GM12878 (cell line): Measurements from ENCODE around the gene ADGRE3. TPM values are rescaled to one million over a fixed set of nuclear protein-coding genes. Genes with fewer than 3 reads are reported as not detected.
"Not testable (repeated sequence)": the region's sequence is repeated elsewhere in the genome, so short reads cannot be mapped to it uniquely, and the experiment has no call there.

Experiments
- ATAC-seq: fragments of 200-7000 bp; cut with Tn5 transposase; 3 replicates; pipeline ENCODE4 v1.9.1; 2020; ENCODE audit warnings: mild to moderate bottlenecking, moderate library complexity
- BruUV-seq: library from RNA; stranded (reverse); fragments of 400-500 nt; replicated peaks from 2 replicates; lab custom pipeline; 2021; lab: Mats Ljungman, UMichigan
- CTCF ChIA-PET: fragments of 300-600 bp; sonication (Branson Sonifier 250); formaldehyde crosslinking; extraction: SDS; loops from one replicate; lab custom pipeline; 2021; ENCODE audit warnings: inconsistent platforms; lab: Yijun Ruan, JAX
- POLR2A ChIA-PET: fragments of 350-600 bp; formaldehyde crosslinking; extraction: SDS; loops from one replicate; lab custom pipeline; 2021; ENCODE audit warnings: inconsistent platforms; lab: Charles Lee
- RAD21 ChIA-PET: fragments of 300-600 bp; sonication (Branson Sonifier 250); formaldehyde crosslinking; loops from one replicate; lab custom pipeline; 2023; ENCODE audit warnings: antibody characterized with exemption; ENCODE audit not compliant: unreplicated experiment; lab: Charles Lee
- SMC1A ChIA-PET: fragments of 300-600 bp; sonication (Branson Sonifier 250); formaldehyde crosslinking; loops from one replicate; lab custom pipeline; 2023; ENCODE audit not compliant: unreplicated experiment, uncharacterized antibody; lab: Charles Lee
- DNase-seq: peaks from one replicate; pipeline ENCODE4 v3.0.0-alpha.2; 2011; ENCODE audit warnings: low read depth, low spot score
- FAIRE-seq: peaks from 3 replicates; lab custom pipeline; 2011; peaks lifted over from hg19 to GRCh38; lab: Jason Lieb, UNC
- H2AFZ ChIP-seq: 2 replicates; pipeline ENCODE4 v1.6.0; 2011; ENCODE audit warnings: low read depth, low read length, control low read depth; ENCODE audit not compliant: control insufficient read depth
- H3K27ac ChIP-seq: 2 replicates; pipeline ENCODE4 v1.5.1; 2011; ENCODE audit warnings: control low read depth; ENCODE audit not compliant: control insufficient read depth, insufficient read depth
- H3K27me3 ChIP-seq, 2 experiments: replicated peaks in 1 of 2; 2 replicates each; pipeline versions ENCODE4 v1.6.0 to v1.6.1; 2011; ENCODE audit warnings: low read length in 1 of 2; ENCODE audit not compliant: control insufficient read depth in 2 of 2, insufficient read depth in 2 of 2
- H3K36me3 ChIP-seq, 2 experiments: 2 replicates each; pipeline ENCODE4 v1.5.1; 2011; ENCODE audit warnings: low read length in 1 of 2; ENCODE audit not compliant: control insufficient read depth in 2 of 2, insufficient read depth in 2 of 2
- H3K4me1 ChIP-seq: 2 replicates; pipeline ENCODE4 v1.6.1; 2011; ENCODE audit warnings: mild to moderate bottlenecking, low read length, moderate library complexity, mixed read lengths; ENCODE audit not compliant: control insufficient read depth, insufficient read depth
- H3K4me2 ChIP-seq: 2 replicates; pipeline ENCODE4 v1.6.0; 2011; ENCODE audit warnings: control low read depth; ENCODE audit not compliant: control insufficient read depth, insufficient read depth
- H3K4me3 ChIP-seq: fragments of 200-600 bp; sonication (generic); 2 replicates; pipeline ENCODE4 v1.5.1; 2016
- H3K79me2 ChIP-seq: 2 replicates; pipeline ENCODE4 v1.6.0; 2011; ENCODE audit warnings: low read length; ENCODE audit not compliant: control insufficient read depth, insufficient read depth
- H3K9ac ChIP-seq: 2 replicates; pipeline ENCODE4 v1.8.0; 2011; ENCODE audit warnings: low read length, control low read depth, mixed read lengths; ENCODE audit not compliant: control insufficient read depth, insufficient read depth
- H3K9me3 ChIP-seq: replicated peaks from 3 replicates; pipeline ENCODE4 v1.5.1; 2011; ENCODE audit warnings: mild to moderate bottlenecking, low read length; ENCODE audit not compliant: control insufficient read depth, insufficient read depth
- H4K20me1 ChIP-seq: 2 replicates; pipeline ENCODE4 v1.6.0; 2011; ENCODE audit not compliant: control insufficient read depth, insufficient read depth
- BACH1 ChIP-seq: fragments of 450-650 bp; IDR thresholded peaks from 2 replicates; pipeline ENCODE4 v1.6.1; 2017; ENCODE audit warnings: mild to moderate bottlenecking, borderline replicate concordance
- BCL11A ChIP-seq: IDR thresholded peaks from 2 replicates; pipeline ENCODE4 v1.6.1; 2011; ENCODE audit warnings: low read depth, low read length
- BHLHE40 ChIP-seq, 2 experiments: fragments of 450-650 bp in 1 of 2; IDR thresholded peaks; 2 replicates each; pipeline ENCODE4 v1.6.1; 2011 to 2017; ENCODE audit warnings: low read depth in 2 of 2, borderline replicate concordance in 1 of 2, improper control_type of control experiment in 1 of 2, low read length in 1 of 2, mild to moderate bottlenecking in 1 of 2
- CBFB ChIP-seq: IDR thresholded peaks from 2 replicates; pipeline ENCODE4 v1.6.1; 2016; ENCODE audit warnings: antibody characterized with exemption, low read depth
- CREM ChIP-seq: IDR thresholded peaks from 2 replicates; pipeline ENCODE4 v1.6.1; 2014; ENCODE audit warnings: antibody characterized with exemption, low read depth
- DPF2 ChIP-seq: fragments of 450-650 bp; IDR thresholded peaks from 2 replicates; pipeline ENCODE4 v1.6.1; 2017; ENCODE audit warnings: mild to moderate bottlenecking
- EED ChIP-seq: sonication (generic); IDR thresholded peaks from 2 replicates; pipeline ENCODE4 v1.6.1; 2016; ENCODE audit warnings: antibody characterized with exemption, low read depth
- IKZF2 ChIP-seq, 2 experiments: fragments of 450-650 bp; IDR thresholded peaks; 2 replicates each; pipeline ENCODE4 v1.6.1; 2017; ENCODE audit warnings: mild to moderate bottlenecking in 2 of 2, moderate library complexity in 2 of 2
- IRF4 ChIP-seq: IDR thresholded peaks from 2 replicates; pipeline ENCODE4 v1.6.1; 2011; ENCODE audit warnings: low read depth, low read length
- JUNB ChIP-seq: IDR thresholded peaks from 2 replicates; pipeline ENCODE4 v1.6.1; 2016; ENCODE audit warnings: antibody characterized with exemption, mild to moderate bottlenecking
- MEF2B ChIP-seq: fragments of 450-650 bp; IDR thresholded peaks from 2 replicates; pipeline ENCODE4 v1.6.1; 2018; ENCODE audit warnings: mild to moderate bottlenecking, moderate library complexity; ENCODE audit not compliant: partially characterized antibody, poor library complexity, severe bottlenecking
- NBN ChIP-seq: fragments of 450-650 bp; IDR thresholded peaks from 2 replicates; pipeline ENCODE4 v1.6.1; 2016
- NFIC ChIP-seq: IDR thresholded peaks from 2 replicates; pipeline ENCODE4 v1.6.1; 2012; ENCODE audit warnings: low read depth, mild to moderate bottlenecking, inconsistent platforms, low read length, moderate library complexity
- PAX5 ChIP-seq: IDR thresholded peaks from 2 replicates; pipeline ENCODE4 v1.6.1; 2011; ENCODE audit warnings: low read depth, low read length, borderline replicate concordance
- PML ChIP-seq: IDR thresholded peaks from 2 replicates; pipeline ENCODE4 v1.6.1; 2012; ENCODE audit warnings: low read length, inconsistent platforms
- RUNX3 ChIP-seq: IDR thresholded peaks from 2 replicates; pipeline ENCODE4 v1.6.1; 2012; ENCODE audit warnings: low read length, inconsistent platforms
- SMAD5 ChIP-seq: IDR thresholded peaks from 2 replicates; pipeline ENCODE4 v1.6.1; 2016; ENCODE audit warnings: antibody characterized with exemption, low read depth
- YY1 ChIP-seq: IDR thresholded peaks from 2 replicates; pipeline ENCODE4 v1.6.1; 2011; ENCODE audit warnings: low read depth, mild to moderate bottlenecking, low read length
- ZBED1 ChIP-seq: IDR thresholded peaks from 2 replicates; pipeline ENCODE4 v1.6.1; 2016; ENCODE audit warnings: borderline replicate concordance
- WGBS: methylation state at CpG from one replicate; pipeline ENCODE4 v1.1.6; 2016; ENCODE audit warnings: low lambda C conversion rate; ENCODE audit not compliant: insufficient replicate concordance, insufficient coverage; ENCODE audit errors: missing lambda C conversion rate; 5-methylcytosine and 5-hydroxymethylcytosine counted together
- in situ Hi-C: fragments of 300-500 bp; cut with MboI; formaldehyde crosslinking; loops from 9 replicates; pipeline ENCODE4 v1.14.3; 2018; ENCODE audit warnings: mixed read lengths
- intact Hi-C: fragments of 100-400 bp; cut with micrococcal nuclease; formaldehyde crosslinking; loops from one replicate; pipeline ENCODE4 v1.14.2; 2022; ENCODE audit not compliant: unreplicated experiment
- polyA plus RNA-seq, 11 experiments: library from polyadenylated mRNA; depleted of rRNA in 4 of 11; unstranded in 6 of 11; stranded (reverse) in 5 of 11; fragments of >200 nt; fragmentation: Nextera tagmentation in 4 of 11; fragmentation: Illumina TruSeq in 1 of 11; extraction: Ambion mirVana in 4 of 11; extraction: Trizol in 1 of 11; gene quantifications; 1 replicate in 1 of 11; 2 replicates in 10 of 11; pipeline versions ENCODE4 v1.2.1 to v1.2.3, GENCODE V29; 2011 to 2016; ENCODE audit warnings: inconsistent platforms in 2 of 11, missing spikeins in 2 of 11, low read depth in 1 of 11
- total RNA-seq, 4 experiments: library from RNA; depleted of rRNA in 3 of 4; stranded (reverse); fragments of >200 nt in 3 of 4; fragmentation: Illumina TruSeq in 1 of 4; extraction: Trizol in 1 of 4; gene quantifications; 2 replicates each; pipeline versions ENCODE4 v1.2.1 to v1.2.3, GENCODE V29; 2013 to 2021
- TF ChIP-seq, protein P1 (sequence below): IDR thresholded peaks from 2 replicates; pipeline ENCODE4 v1.6.1; 2012; ENCODE audit warnings: low read length, inconsistent platforms
- TF ChIP-seq, protein P2 (sequence below): IDR thresholded peaks from 2 replicates; pipeline ENCODE4 v1.6.1; 2011; ENCODE audit warnings: borderline replicate concordance, low read depth, mild to moderate bottlenecking, moderate library complexity, low read length; ENCODE audit not compliant: insufficient read depth, poor library complexity, severe bottlenecking
- TF ChIP-seq, protein P3 (sequence below): fragments of 450-650 bp; IDR thresholded peaks from 2 replicates; pipeline ENCODE4 v1.6.1; 2017; ENCODE audit warnings: mild to moderate bottlenecking, low read depth, inconsistent platforms; ENCODE audit not compliant: poor library complexity, severe bottlenecking

ADGRE3 gene
- total and polyA plus RNA-seq, 10 of the 15 experiments (the other 5 are each of a cell fraction or from before 2014, with no cell fraction given): 0.04 to 0.10 (median 0.05) TPM; not detected in 6

DNA sequence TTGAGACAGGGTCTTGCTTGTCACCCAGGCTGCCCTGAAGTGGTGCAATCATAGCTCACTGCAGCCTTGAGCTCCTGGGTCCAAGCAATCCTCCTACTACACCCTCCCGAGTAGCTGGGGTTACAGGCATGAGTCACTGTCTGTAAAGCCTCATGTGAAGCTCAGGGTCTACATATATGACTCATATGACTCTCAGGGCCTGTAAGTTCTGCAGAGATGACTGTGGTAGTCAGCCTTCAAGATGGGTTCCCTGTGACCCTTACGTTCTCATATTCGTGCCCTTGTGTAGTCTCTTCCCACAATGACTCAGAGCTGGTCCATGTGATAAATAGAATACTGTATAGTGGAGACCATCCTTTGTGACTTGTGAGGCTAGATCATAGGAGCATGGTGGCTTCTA, 89.5 kb downstream of the ADGRE3 start:
- ChIA-PET CTCF (interaction anchor here (3.8 kb wide), 1 partner anchor 101 kb away, joined by 19 read pairs; no protein-coding TSS in a partner anchor), SMC1A (interaction anchor here (1.3 to 1.9 kb wide), 2 partner anchors 11 to 100 kb away, joined by 5 to 18 read pairs; no protein-coding TSS in a partner anchor), RAD21 (interaction anchor here (3.8 kb wide), 1 partner anchor 11 kb away, joined by 23 read pairs; no protein-coding TSS in a partner anchor)
- BruUV-seq, POLR2A ChIA-PET, H3K9me3 ChIP-seq, H3K27me3 ChIP-seq, H3K36me3 ChIP-seq, H2AFZ ChIP-seq, H4K20me1 ChIP-seq, intact Hi-C loops: not testable (repeated sequence)
- FAIRE-seq (peak; percentile 98), ATAC-seq (peak; percentile 80), DNase-seq (peak; percentile 85)
- in situ Hi-C loops: loop anchor here (25.0 kb wide), 1 partner anchor 2002 kb away; no protein-coding TSS in a partner anchor
- Histone ChIP-seq H3K9ac (peak overlapping the region; percentile 96; the same call in 1 of the 2 replicates), H3K79me2 (peaks cover 47% of the 10 kb centered on the region), H3K4me2 (peak overlapping the region; percentile 42; the same call in 1 of the 2 replicates), H3K4me1 (peaks cover 19% of the 10 kb centered on the region), H3K27ac (peak overlapping the region; percentile 95), H3K4me3 (peak overlapping the region; percentile 72)
- WGBS: 8% methylated on average over 2 of the region's 3 CpGs
- TF ChIP-seq EED (peak; percentile 50; the same call in 1 of the 2 replicates), IKZF2 (IDR thresholded peaks at IDR 0.05) (peak in 1 of 2 experiments; percentile 42; a peak in 1 of 4 replicates), MEF2B (peak; percentile 57), PAX5 (peak; percentile 21; the same call in 1 of the 2 replicates), NBN (0 out of 2 replicates have a peak, but pooled peaks have one; percentile 33), CBFB (peak; percentile 24; the same call in 1 of the 2 replicates), CREM (peak; percentile 30), RUNX3 (peak; percentile 55), IRF4 (peak; percentile 58; the same call in 1 of the 2 replicates), ZBED1 (peak; percentile 78; the same call in 1 of the 2 replicates), YY1 (peak; percentile 61), BHLHE40 (IDR thresholded peaks at IDR 0.05; ENCODE audit: borderline replicate concordance in 1 of 2, low read depth in 2 of 2, low read length in 1 of 2) (peak in 1 of 2 experiments; percentile 67; a peak in 1 of 4 replicates), PML (peak; percentile 13; the same call in 1 of the 2 replicates), NFIC (0 out of 2 replicates have a peak, but pooled peaks have one; percentile 41), BACH1 (peak; percentile 81; the same call in 1 of the 2 replicates), DPF2 (peak; percentile 41; the same call in 1 of the 2 replicates), JUNB (peak; percentile 87), SMAD5 (0 out of 2 replicates have a peak, but pooled peaks have one; percentile 44), BCL11A (0 out of 2 replicates have a peak, but pooled peaks have one; percentile 27)
- TF ChIP-seq, protein P1, sequence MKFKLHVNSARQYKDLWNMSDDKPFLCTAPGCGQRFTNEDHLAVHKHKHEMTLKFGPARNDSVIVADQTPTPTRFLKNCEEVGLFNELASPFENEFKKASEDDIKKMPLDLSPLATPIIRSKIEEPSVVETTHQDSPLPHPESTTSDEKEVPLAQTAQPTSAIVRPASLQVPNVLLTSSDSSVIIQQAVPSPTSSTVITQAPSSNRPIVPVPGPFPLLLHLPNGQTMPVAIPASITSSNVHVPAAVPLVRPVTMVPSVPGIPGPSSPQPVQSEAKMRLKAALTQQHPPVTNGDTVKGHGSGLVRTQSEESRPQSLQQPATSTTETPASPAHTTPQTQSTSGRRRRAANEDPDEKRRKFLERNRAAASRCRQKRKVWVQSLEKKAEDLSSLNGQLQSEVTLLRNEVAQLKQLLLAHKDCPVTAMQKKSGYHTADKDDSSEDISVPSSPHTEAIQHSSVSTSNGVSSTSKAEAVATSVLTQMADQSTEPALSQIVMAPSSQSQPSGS: peak; percentile 76
- TF ChIP-seq, protein P2, sequence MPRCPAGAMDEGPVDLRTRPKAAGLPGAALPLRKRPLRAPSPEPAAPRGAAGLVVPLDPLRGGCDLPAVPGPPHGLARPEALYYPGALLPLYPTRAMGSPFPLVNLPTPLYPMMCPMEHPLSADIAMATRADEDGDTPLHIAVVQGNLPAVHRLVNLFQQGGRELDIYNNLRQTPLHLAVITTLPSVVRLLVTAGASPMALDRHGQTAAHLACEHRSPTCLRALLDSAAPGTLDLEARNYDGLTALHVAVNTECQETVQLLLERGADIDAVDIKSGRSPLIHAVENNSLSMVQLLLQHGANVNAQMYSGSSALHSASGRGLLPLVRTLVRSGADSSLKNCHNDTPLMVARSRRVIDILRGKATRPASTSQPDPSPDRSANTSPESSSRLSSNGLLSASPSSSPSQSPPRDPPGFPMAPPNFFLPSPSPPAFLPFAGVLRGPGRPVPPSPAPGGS: peak; percentile 91
- TF ChIP-seq, protein P3, sequence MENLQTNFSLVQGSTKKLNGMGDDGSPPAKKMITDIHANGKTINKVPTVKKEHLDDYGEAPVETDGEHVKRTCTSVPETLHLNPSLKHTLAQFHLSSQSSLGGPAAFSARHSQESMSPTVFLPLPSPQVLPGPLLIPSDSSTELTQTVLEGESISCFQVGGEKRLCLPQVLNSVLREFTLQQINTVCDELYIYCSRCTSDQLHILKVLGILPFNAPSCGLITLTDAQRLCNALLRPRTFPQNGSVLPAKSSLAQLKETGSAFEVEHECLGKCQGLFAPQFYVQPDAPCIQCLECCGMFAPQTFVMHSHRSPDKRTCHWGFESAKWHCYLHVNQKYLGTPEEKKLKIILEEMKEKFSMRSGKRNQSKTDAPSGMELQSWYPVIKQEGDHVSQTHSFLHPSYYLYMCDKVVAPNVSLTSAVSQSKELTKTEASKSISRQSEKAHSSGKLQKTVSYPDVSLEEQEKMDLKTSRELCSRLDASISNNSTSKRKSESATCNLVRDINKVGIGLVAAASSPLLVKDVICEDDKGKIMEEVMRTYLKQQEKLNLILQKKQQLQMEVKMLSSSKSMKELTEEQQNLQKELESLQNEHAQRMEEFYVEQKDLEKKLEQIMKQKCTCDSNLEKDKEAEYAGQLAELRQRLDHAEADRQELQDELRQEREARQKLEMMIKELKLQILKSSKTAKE: peak; percentile 87
